ENCODE data around the gene MCC.

DNA sequence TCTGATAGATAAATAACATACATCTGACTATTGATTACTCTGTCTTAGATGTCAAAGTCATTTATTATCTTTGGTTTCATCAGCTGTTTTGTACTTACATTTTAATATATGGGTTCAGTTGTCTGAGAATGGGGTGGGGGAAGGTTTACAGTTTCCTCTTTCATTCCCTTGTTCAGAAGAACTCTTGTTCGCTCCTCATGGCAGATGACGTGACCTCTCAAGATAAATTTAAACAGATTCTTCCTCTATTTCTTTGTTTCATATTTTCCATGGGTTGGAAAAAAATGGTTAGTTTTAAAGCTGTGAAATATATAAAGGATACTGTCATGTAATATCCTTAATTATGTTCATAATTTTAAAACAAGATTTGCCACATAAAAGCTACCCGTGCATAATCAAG is 114.8 kb downstream of the MCC start:
- no peak for TF ChIP-seq ZNF529 (tag by site-specific recombination; IDR thresholded peaks at IDR 0.05; ENCODE audit: insufficient replicate concordance)
- no peak for TF ChIP-seq ZNF768 (tag by site-specific recombination; IDR thresholded peaks at IDR 0.05)
- TF ChIP-seq ZBTB7A (tag by site-specific recombination; IDR thresholded peaks at IDR 0.05; ENCODE audit: low read depth), result no peak
- TF ChIP-seq, protein P1, sequence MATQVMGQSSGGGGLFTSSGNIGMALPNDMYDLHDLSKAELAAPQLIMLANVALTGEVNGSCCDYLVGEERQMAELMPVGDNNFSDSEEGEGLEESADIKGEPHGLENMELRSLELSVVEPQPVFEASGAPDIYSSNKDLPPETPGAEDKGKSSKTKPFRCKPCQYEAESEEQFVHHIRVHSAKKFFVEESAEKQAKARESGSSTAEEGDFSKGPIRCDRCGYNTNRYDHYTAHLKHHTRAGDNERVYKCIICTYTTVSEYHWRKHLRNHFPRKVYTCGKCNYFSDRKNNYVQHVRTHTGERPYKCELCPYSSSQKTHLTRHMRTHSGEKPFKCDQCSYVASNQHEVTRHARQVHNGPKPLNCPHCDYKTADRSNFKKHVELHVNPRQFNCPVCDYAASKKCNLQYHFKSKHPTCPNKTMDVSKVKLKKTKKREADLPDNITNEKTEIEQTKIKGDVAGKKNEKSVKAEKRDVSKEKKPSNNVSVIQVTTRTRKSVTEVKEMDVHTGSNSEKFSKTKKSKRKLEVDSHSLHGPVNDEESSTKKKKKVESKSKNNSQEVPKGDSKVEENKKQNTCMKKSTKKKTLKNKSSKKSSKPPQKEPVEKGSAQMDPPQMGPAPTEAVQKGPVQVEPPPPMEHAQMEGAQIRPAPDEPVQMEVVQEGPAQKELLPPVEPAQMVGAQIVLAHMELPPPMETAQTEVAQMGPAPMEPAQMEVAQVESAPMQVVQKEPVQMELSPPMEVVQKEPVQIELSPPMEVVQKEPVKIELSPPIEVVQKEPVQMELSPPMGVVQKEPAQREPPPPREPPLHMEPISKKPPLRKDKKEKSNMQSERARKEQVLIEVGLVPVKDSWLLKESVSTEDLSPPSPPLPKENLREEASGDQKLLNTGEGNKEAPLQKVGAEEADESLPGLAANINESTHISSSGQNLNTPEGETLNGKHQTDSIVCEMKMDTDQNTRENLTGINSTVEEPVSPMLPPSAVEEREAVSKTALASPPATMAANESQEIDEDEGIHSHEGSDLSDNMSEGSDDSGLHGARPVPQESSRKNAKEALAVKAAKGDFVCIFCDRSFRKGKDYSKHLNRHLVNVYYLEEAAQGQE (tag by site-specific recombination; IDR thresholded peaks at IDR 0.05), result no peak
- TF ChIP-seq ZNF132 (tag by site-specific recombination; IDR thresholded peaks at IDR 0.05; ENCODE audit: borderline replicate concordance), result no peak
- TF ChIP-seq ZNF530 (tag by site-specific recombination; IDR thresholded peaks at IDR 0.05; ENCODE audit: low read depth), result no peak
- no peak for TF ChIP-seq GLIS2 (tag by site-specific recombination; IDR thresholded peaks at IDR 0.05)
- TF ChIP-seq ZNF76 (tag by site-specific recombination; IDR thresholded peaks at IDR 0.05; ENCODE audit: borderline replicate concordance, low read depth), result no peak
- TF ChIP-seq CTCF (tag by site-specific recombination; IDR thresholded peaks at IDR 0.05), result no peak
- no peak for TF ChIP-seq ZSCAN16 (tag by site-specific recombination; IDR thresholded peaks at IDR 0.05)
- no peak for TF ChIP-seq ATF2 (tag by site-specific recombination; IDR thresholded peaks at IDR 0.05; ENCODE audit: low read depth)
